Ascending aorta (tissue), 2 donors: ENCODE results near the gene PTCD2. TPM values are rescaled to one million over a fixed set of nuclear protein-coding genes. Genes with fewer than 3 reads are reported as not detected.

ENCODE experiments used
- DNase-seq, 2 donors: peaks; one replicate each; pipeline ENCODE4 v3.0.0-alpha.2; 2019; ENCODE audit warnings: low spot score in 2 of 2
- H3K27ac ChIP-seq, 2 donors: fragments of 200-600 bp; sonication (generic); one replicate each; pipeline ENCODE4 v1.5.1; 2016 to 2017; ENCODE audit warnings: mild to moderate bottlenecking in 1 of 2
- H3K27me3 ChIP-seq: fragments of 200-600 bp; sonication (generic); one replicate; pipeline ENCODE4 v1.5.1; 2017
- H3K36me3 ChIP-seq, 2 donors: fragments of 200-600 bp; sonication (generic); one replicate each; pipeline ENCODE4 v1.5.1; 2016
- H3K4me1 ChIP-seq, 2 donors: fragments of 200-600 bp; sonication (generic); one replicate each; pipeline ENCODE4 v1.5.1; 2016 to 2017; ENCODE audit warnings: mild to moderate bottlenecking in 1 of 2
- H3K4me3 ChIP-seq, 2 donors: fragments of 200-600 bp; sonication (generic); one replicate each; pipeline ENCODE4 v1.5.1; 2016 to 2017; ENCODE audit warnings: mild to moderate bottlenecking in 1 of 2
- H3K9me3 ChIP-seq, 2 donors: fragments of 200-600 bp; sonication (generic); one replicate each; pipeline ENCODE4 v1.5.1; 2016
- intact Hi-C: fragments of 100-400 bp; cut with DNase I; formaldehyde crosslinking; loops from one replicate; pipeline ENCODE4 v1.15.1; 2023
- total RNA-seq: library from RNA; depleted of rRNA; stranded (reverse); fragments of >200 nt; gene quantifications from one replicate; pipeline ENCODE4 v1.1.0, GENCODE V29; 2016
- TF ChIP-seq, protein P1 (sequence below), 3 experiments: fragments of 200-600 bp in 2 of 3; fragments of 450-650 bp in 1 of 3; sonication (generic) in 2 of 3; IDR thresholded peaks; one replicate each; pipeline ENCODE4 v1.5.1; 2016 to 2019; ENCODE audit warnings: antibody characterized with exemption in 3 of 3, mild to moderate bottlenecking in 1 of 3, moderate library complexity in 1 of 3

The PTCD2 gene
- total RNA-seq, 1 donor from 2014 or later = 0.85 TPM

DNA sequence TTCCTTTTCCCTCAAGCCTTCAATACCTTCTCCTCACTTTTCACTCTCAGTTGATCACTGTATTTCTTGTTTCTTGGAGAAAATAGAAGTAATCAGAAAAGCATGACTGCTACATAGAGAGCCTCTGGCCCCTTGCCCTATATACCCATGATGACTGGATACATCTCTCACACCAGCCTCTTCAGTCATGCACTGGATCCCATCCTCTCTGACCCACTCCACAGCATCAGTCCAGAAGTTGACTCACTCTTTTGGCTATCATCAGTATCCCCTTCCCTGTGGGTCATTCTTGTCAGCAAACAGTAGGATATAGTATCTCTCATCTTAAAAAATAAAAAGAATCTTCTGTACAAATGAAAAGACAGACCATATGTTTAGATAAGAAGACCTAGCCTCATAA is 32.9 kb downstream of the PTCD2 start:
- H3K27me3 ChIP-seq = no peaks in the 10 kb centered on the region
- no peak overlapping the region for H3K4me3 ChIP-seq
- intact Hi-C loops = no loop called here
- TF ChIP-seq, protein P1, sequence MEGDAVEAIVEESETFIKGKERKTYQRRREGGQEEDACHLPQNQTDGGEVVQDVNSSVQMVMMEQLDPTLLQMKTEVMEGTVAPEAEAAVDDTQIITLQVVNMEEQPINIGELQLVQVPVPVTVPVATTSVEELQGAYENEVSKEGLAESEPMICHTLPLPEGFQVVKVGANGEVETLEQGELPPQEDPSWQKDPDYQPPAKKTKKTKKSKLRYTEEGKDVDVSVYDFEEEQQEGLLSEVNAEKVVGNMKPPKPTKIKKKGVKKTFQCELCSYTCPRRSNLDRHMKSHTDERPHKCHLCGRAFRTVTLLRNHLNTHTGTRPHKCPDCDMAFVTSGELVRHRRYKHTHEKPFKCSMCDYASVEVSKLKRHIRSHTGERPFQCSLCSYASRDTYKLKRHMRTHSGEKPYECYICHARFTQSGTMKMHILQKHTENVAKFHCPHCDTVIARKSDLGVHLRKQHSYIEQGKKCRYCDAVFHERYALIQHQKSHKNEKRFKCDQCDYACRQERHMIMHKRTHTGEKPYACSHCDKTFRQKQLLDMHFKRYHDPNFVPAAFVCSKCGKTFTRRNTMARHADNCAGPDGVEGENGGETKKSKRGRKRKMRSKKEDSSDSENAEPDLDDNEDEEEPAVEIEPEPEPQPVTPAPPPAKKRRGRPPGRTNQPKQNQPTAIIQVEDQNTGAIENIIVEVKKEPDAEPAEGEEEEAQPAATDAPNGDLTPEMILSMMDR (IDR thresholded peaks at IDR 0.05) = no peak
- DNase-seq = no peak
- H3K27ac ChIP-seq = no peak overlapping the region
- no peaks in the 10 kb centered on the region for H3K4me1 ChIP-seq
- no peaks in the 10 kb centered on the region for H3K36me3 ChIP-seq
- H3K9me3 ChIP-seq = no peaks in the 10 kb centered on the region

- Histone ChIP-seq H3K36me3 (peaks cover 0 to 11% of the 10 kb centered on the region in 2 donors), H3K4me3 (no peak overlapping the region), H3K4me1 (no peaks in the 10 kb centered on the region), H3K9me3 (no peaks in the 10 kb centered on the region), H3K27me3 (no peaks in the 10 kb centered on the region), H3K27ac (no peak overlapping the region)
- peak in 1 of 2 donors; percentile 72 for DNase-seq
- TF ChIP-seq, protein P1 (IDR thresholded peaks at IDR 0.05) = peak; percentile 32 to 70 (median 43)
- intact Hi-C loops = no loop called here
These were observed 35.6 kb downstream of the PTCD2 start for GRCh38 chr5:72355706-72356299.

DNA sequence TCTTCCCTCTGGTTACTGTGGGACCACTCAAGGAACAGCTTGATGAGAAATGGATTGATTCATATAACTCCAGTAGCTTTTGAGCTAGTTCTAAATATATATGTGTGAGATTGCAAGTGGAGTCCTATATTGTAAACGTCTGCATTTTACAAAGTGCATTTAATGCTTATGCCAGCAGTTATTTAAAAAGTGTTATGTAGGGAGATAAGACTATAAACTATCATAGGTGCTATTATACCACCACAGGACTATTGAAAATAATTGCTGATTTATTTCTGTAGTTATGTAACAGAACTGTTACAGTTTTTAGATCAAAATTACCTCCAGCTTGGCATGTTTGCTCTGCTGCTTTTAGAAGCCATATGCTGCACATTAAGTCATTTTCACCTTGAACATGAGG is 36.2 kb downstream of the PTCD2 start:
- peaks cover 4 to 14% of the 10 kb centered on the region in 2 donors for H3K36me3 ChIP-seq
- H3K4me1 ChIP-seq = no peaks in the 10 kb centered on the region
- H3K27me3 ChIP-seq = no peaks in the 10 kb centered on the region
- no peak overlapping the region for H3K27ac ChIP-seq
- TF ChIP-seq, protein P1 (IDR thresholded peaks at IDR 0.05) = no peak
- H3K9me3 ChIP-seq = no peaks in the 10 kb centered on the region
- intact Hi-C loops = no loop called here
- no peak for DNase-seq
- H3K4me3 ChIP-seq = no peak overlapping the region

DNA sequence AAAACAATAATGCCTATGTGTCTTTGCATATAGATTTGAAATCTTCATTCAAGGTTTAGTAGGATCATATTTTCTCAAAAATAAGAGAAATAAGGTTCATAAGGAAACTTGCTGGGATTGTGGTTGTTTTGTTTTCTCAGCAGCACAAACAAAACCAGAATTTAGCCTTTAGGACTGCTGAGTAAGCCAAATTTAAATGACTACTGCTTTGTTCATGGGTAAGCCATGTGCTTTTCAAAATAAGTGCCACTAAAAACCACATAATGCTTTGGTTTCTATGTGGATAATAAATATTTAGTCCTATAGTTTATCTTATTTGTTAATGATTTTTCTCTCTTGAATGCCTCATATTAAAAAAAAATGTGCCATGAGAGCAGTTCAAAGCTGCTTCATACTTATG is 38.8 kb downstream of the PTCD2 start:
- Histone ChIP-seq H3K27ac (no peak overlapping the region), H3K9me3 (no peaks in the 10 kb centered on the region), H3K36me3 (peaks cover 4 to 26% of the 10 kb centered on the region in 2 donors), H3K4me3 (no peak overlapping the region), H3K27me3 (no peaks in the 10 kb centered on the region), H3K4me1 (no peaks in the 10 kb centered on the region)
- TF ChIP-seq, protein P1 (IDR thresholded peaks at IDR 0.05) = no peak
- DNase-seq = no peak
- intact Hi-C loops = no loop called here

DNA sequence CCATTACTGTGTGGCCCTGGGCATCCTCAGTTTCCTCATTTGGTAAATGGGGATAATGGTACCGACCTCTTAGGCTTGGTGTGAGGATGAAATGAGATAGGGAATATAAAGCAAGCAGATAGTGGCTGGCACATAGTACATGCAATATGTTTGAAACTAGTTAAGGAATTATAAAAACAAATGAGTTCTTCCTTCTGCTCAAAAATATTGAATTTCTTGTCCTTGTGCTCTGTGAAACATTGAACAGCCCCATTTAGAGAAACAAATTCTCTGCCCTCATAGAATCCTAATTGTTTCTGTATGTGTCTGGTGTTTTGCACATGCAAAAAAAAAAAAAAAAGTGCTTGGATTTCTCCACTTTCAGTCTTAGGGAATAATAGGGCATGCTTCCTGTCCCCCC is 39.7 kb downstream of the PTCD2 start:
- DNase-seq = no peak
- H3K4me1 ChIP-seq = no peaks in the 10 kb centered on the region
- TF ChIP-seq, protein P1 (IDR thresholded peaks at IDR 0.05) = no peak
- H3K27ac ChIP-seq = no peak overlapping the region
- peaks cover 4 to 26% of the 10 kb centered on the region in 2 donors for H3K36me3 ChIP-seq
- H3K9me3 ChIP-seq = no peaks in the 10 kb centered on the region
- no peak overlapping the region for H3K4me3 ChIP-seq
- no peaks in the 10 kb centered on the region for H3K27me3 ChIP-seq
- intact Hi-C loops = loop anchor here (10.0 kb wide), 1 partner anchor 485 kb away; no protein-coding TSS in a partner anchor
